ENCODE results near the gene CRYBB3.

CRYBB3 gene

GRCh38 chr22:25199731-25200520, at the start of gene CRYBB3:
CRYBB3 (plus strand) TSS chr22:25199858; CDS start chr22:25201397, 1,539 bp downstream.
- no peak within 1 kb of the TSS for H3K27ac Mint-ChIP-seq
- no peak within 1 kb of the TSS for H3K4me3 Mint-ChIP-seq
- H3K9me3 Mint-ChIP-seq = no peaks in the 10 kb centered on the region
- no peaks in the 10 kb centered on the region for H3K27me3 Mint-ChIP-seq
- H3K4me1 Mint-ChIP-seq = no peaks in the 10 kb centered on the region
- no peak for ATAC-seq
- no peak for DNase-seq

GRCh38 chr22:25153961-25154666, 45.5 kb upstream of the CRYBB3 start:
- Mint-ChIP-seq H3K4me3 (no peak overlapping the region), H3K27me3 (no peaks in the 10 kb centered on the region), H3K4me1 (no peaks in the 10 kb centered on the region), H3K9me3 (no peaks in the 10 kb centered on the region), H3K27ac (peak overlapping the region in 1 of 2 donors; percentile 16)
- ATAC-seq (no peak), DNase-seq (no peak)

GRCh38 chr22:25154667-25154999, 45.0 kb upstream of the CRYBB3 start:
- ATAC-seq = no peak
- no peaks in the 10 kb centered on the region for H3K9me3 Mint-ChIP-seq
- H3K4me3 Mint-ChIP-seq = no peak overlapping the region
- no peak overlapping the region for H3K27ac Mint-ChIP-seq
- no peaks in the 10 kb centered on the region for H3K27me3 Mint-ChIP-seq
- DNase-seq = no peak
- no peaks in the 10 kb centered on the region for H3K4me1 Mint-ChIP-seq

GRCh38 chr22:25156736-25157135, 42.9 kb upstream of the CRYBB3 start:
- Mint-ChIP-seq H3K27ac (no peak overlapping the region), H3K4me3 (no peak overlapping the region), H3K27me3 (no peaks in the 10 kb centered on the region), H3K9me3 (no peaks in the 10 kb centered on the region), H3K4me1 (peaks cover 13% of the 10 kb centered on the region)
- DNase-seq (no peak), ATAC-seq (no peak)

- H3K9me3 Mint-ChIP-seq = no peaks in the 10 kb centered on the region
- no peaks in the 10 kb centered on the region for H3K27me3 Mint-ChIP-seq
- H3K4me1 Mint-ChIP-seq = peaks cover 13% of the 10 kb centered on the region
- peak overlapping the region in 1 of 2 donors; percentile 5 for H3K27ac Mint-ChIP-seq
- DNase-seq (no peak), ATAC-seq (no peak)
- no peak overlapping the region for H3K4me3 Mint-ChIP-seq
These were observed 40.6 kb upstream of the CRYBB3 start for GRCh38 chr22:25159028-25159427.

- H3K27me3 Mint-ChIP-seq = no peaks in the 10 kb centered on the region
- ATAC-seq = peak; percentile 6
- no peak for DNase-seq
- no peaks in the 10 kb centered on the region for H3K9me3 Mint-ChIP-seq
- peak overlapping the region in 1 of 2 donors; percentile 85 for H3K27ac Mint-ChIP-seq
- H3K4me3 Mint-ChIP-seq = no peak overlapping the region
- peaks cover 19% of the 10 kb centered on the region for H3K4me1 Mint-ChIP-seq
These were observed 39.3 kb upstream of the CRYBB3 start for GRCh38 chr22:25160120-25160996.

GRCh38 chr22:25161017-25161915, 38.4 kb upstream of the CRYBB3 start:
- Mint-ChIP-seq H3K27ac (peak overlapping the region in 1 of 2 donors; percentile 85), H3K4me3 (no peak overlapping the region), H3K9me3 (no peaks in the 10 kb centered on the region), H3K27me3 (no peaks in the 10 kb centered on the region), H3K4me1 (peaks cover 19% of the 10 kb centered on the region)
- peak; percentile 96 for ATAC-seq
- DNase-seq = peak; percentile 18 to 57

GRCh38 chr22:25161916-25162530, 37.6 kb upstream of the CRYBB3 start:
- no peaks in the 10 kb centered on the region for H3K27me3 Mint-ChIP-seq
- H3K27ac Mint-ChIP-seq = peak overlapping the region in 1 of 2 donors; percentile 40
- peaks cover 19% of the 10 kb centered on the region for H3K4me1 Mint-ChIP-seq
- ATAC-seq (no peak), DNase-seq (no peak)
- no peak overlapping the region for H3K4me3 Mint-ChIP-seq
- H3K9me3 Mint-ChIP-seq = no peaks in the 10 kb centered on the region

- H3K4me1 Mint-ChIP-seq = peaks cover 19% of the 10 kb centered on the region
- no peak overlapping the region for H3K4me3 Mint-ChIP-seq
- no peaks in the 10 kb centered on the region for H3K27me3 Mint-ChIP-seq
- H3K27ac Mint-ChIP-seq = peak overlapping the region in 1 of 2 donors; percentile 57
- no peak for ATAC-seq
- DNase-seq = no peak
- H3K9me3 Mint-ChIP-seq = no peaks in the 10 kb centered on the region
These were observed 37.1 kb upstream of the CRYBB3 start for GRCh38 chr22:25162561-25162960.

GRCh38 chr22:25165785-25166184, 33.9 kb upstream of the CRYBB3 start:
- ATAC-seq (no peak), DNase-seq (no peak)
- no peaks in the 10 kb centered on the region for H3K9me3 Mint-ChIP-seq
- no peak overlapping the region for H3K27ac Mint-ChIP-seq
- peaks cover 14% of the 10 kb centered on the region for H3K4me1 Mint-ChIP-seq
- no peaks in the 10 kb centered on the region for H3K27me3 Mint-ChIP-seq
- no peak overlapping the region for H3K4me3 Mint-ChIP-seq

- H3K4me3 Mint-ChIP-seq = no peak overlapping the region
- DNase-seq = no peak
- H3K27ac Mint-ChIP-seq = no peak overlapping the region
- peaks cover 8% of the 10 kb centered on the region for H3K4me1 Mint-ChIP-seq
- no peak for ATAC-seq
- no peaks in the 10 kb centered on the region for H3K9me3 Mint-ChIP-seq
- no peaks in the 10 kb centered on the region for H3K27me3 Mint-ChIP-seq
These were observed 33.2 kb upstream of the CRYBB3 start for GRCh38 chr22:25166266-25167040.

- DNase-seq (no peak), ATAC-seq (no peak)
- Mint-ChIP-seq H3K4me1 (peaks cover 11% of the 10 kb centered on the region), H3K27ac (no peak overlapping the region), H3K4me3 (no peak overlapping the region), H3K9me3 (no peaks in the 10 kb centered on the region), H3K27me3 (no peaks in the 10 kb centered on the region)
These were observed 32.6 kb upstream of the CRYBB3 start for GRCh38 chr22:25167082-25167481.

- peaks cover 12% of the 10 kb centered on the region for H3K4me1 Mint-ChIP-seq
- DNase-seq = no peak
- no peak overlapping the region for H3K4me3 Mint-ChIP-seq
- ATAC-seq = no peak
- no peaks in the 10 kb centered on the region for H3K9me3 Mint-ChIP-seq
- peak overlapping the region in 1 of 2 donors; percentile 52 for H3K27ac Mint-ChIP-seq
- H3K27me3 Mint-ChIP-seq = no peaks in the 10 kb centered on the region
These were observed 31.6 kb upstream of the CRYBB3 start for GRCh38 chr22:25167834-25168601.
